Endodermal cell (in vitro differentiated cells): ENCODE results near the gene ADIG. TPM values are rescaled to one million over a fixed set of nuclear protein-coding genes. Genes with fewer than 3 reads are reported as not detected.
A peak's percentile ranks its signal among the peaks of the same experiment; 100 is the strongest.

ENCODE experiments used
- DNase-seq: peaks from one replicate; pipeline ENCODE4 v3.0.0-alpha.2; 2017
- H3K27ac ChIP-seq: 2 replicates; pipeline ENCODE4 v1.5.1; 2013; ENCODE audit warnings: mild to moderate bottlenecking, low read depth, low read length, moderate library complexity
- H3K27me3 ChIP-seq: 2 replicates; pipeline ENCODE4 v1.6.1; 2013; ENCODE audit warnings: mild to moderate bottlenecking, low read length, moderate library complexity; ENCODE audit not compliant: insufficient read depth, control insufficient read depth, poor library complexity, severe bottlenecking
- H3K36me3 ChIP-seq: 2 replicates; pipeline ENCODE4 v1.7.0; 2013; ENCODE audit warnings: mild to moderate bottlenecking, low read length, moderate library complexity; ENCODE audit not compliant: control insufficient read depth, insufficient read depth
- H3K4me1 ChIP-seq: one replicate; pipeline ENCODE4 v1.7.0; 2013; ENCODE audit warnings: low read length; ENCODE audit not compliant: control insufficient read depth, insufficient read depth
- H3K4me3 ChIP-seq: 2 replicates; pipeline ENCODE4 v1.5.1; 2013; ENCODE audit warnings: mild to moderate bottlenecking, low read length, moderate library complexity
- H3K9ac ChIP-seq: 2 replicates; pipeline ENCODE4 v1.6.1; 2013; ENCODE audit warnings: mild to moderate bottlenecking, low read length, moderate library complexity; ENCODE audit not compliant: poor library complexity, severe bottlenecking; ENCODE audit errors: extremely low read depth
- H3K9me3 ChIP-seq: 2 replicates; pipeline ENCODE4 v1.6.1; 2013; ENCODE audit warnings: mild to moderate bottlenecking, low read length, moderate library complexity; ENCODE audit not compliant: control insufficient read depth
- H3K27ac Mint-ChIP-seq: 2 replicates; pipeline ENCODE4 v1.8.0; 2020; ENCODE audit warnings: mixed read lengths
- H3K27me3 Mint-ChIP-seq: 2 replicates; pipeline ENCODE4 v1.8.0; 2021; ENCODE audit warnings: mild to moderate bottlenecking, mixed read lengths; ENCODE audit not compliant: insufficient read depth
- H3K36me3 Mint-ChIP-seq: 2 replicates; pipeline ENCODE4 v1.8.0; 2020; ENCODE audit warnings: low read depth, mixed read lengths
- H3K4me1 Mint-ChIP-seq: 2 replicates; pipeline ENCODE4 v1.8.0; 2020; ENCODE audit warnings: mixed read lengths
- H3K4me3 Mint-ChIP-seq: 2 replicates; pipeline ENCODE4 v1.8.0; 2020; ENCODE audit warnings: mild to moderate bottlenecking, moderate library complexity, mixed read lengths
- H3K9me3 Mint-ChIP-seq: 2 replicates; pipeline ENCODE4 v1.8.0; 2020; ENCODE audit warnings: mild to moderate bottlenecking, mixed read lengths
- WGBS, 2 experiments: methylation state at CpG; one replicate each; pipeline versions ENCODE4 v1.1.5 to v1.1.7; 2013; ENCODE audit warnings: missing lambda C conversion rate in 2 of 2, mixed read lengths in 1 of 2; ENCODE audit not compliant: insufficient coverage in 1 of 2, insufficient read length in 1 of 2; 5-methylcytosine and 5-hydroxymethylcytosine counted together
- total RNA-seq, 2 donors: library from RNA; stranded (reverse); fragmentation: NEBNext Ultra II Directional in 1 of 2; extraction: Animal tissue kit (Norgen Biotek cat#: 25700) in 1 of 2; gene quantifications; 2 replicates in 1 of 2; 3 replicates in 1 of 2; pipeline ENCODE4 v1.2.1, GENCODE V29; 2021
- TF ChIP-seq, protein P1 (sequence below): fragments of 200-600 bp; sonication (generic); conservative IDR thresholded peaks from 2 replicates; pipeline ENCODE4 v1.5.0; 2021; ENCODE audit warnings: antibody characterized with exemption, mild to moderate bottlenecking

The ADIG gene
- total RNA-seq, 2 donors from 2014 or later = not detected

DNA sequence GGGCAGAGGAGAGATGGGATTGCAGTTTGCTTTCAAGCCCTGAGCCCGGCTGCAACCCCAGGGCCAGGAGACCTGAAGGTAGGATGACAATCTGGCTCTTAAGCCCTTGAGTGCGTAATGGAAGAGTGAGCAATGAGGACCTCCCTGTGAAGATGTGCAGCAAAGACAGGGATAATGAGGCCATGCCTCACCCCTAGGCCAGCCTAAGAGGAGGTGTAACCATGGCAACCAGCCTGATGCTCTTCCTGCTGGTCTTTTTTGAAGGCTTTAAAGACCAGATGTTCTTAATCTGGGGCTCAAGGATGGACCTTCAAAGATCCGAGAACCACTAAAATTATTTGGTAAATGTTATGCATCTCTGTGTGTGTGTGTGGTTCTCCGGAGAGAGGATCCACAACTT lies 28.8 kb downstream of the ADIG start:
- H3K27me3 ChIP-seq = no peaks in the 10 kb centered on the region
- 95 to 100% methylated on average over 2 to 3 of the region's 4 CpGs for WGBS, 2 experiments
- H3K27ac ChIP-seq = no peak overlapping the region
- no peaks in the 10 kb centered on the region for H3K36me3 ChIP-seq
- H3K27me3 Mint-ChIP-seq = no peaks in the 10 kb centered on the region
- H3K4me1 ChIP-seq = peaks cover 20% of the 10 kb centered on the region
- H3K9me3 Mint-ChIP-seq = no peaks in the 10 kb centered on the region
- H3K9me3 ChIP-seq = no peaks in the 10 kb centered on the region
- TF ChIP-seq, protein P1, sequence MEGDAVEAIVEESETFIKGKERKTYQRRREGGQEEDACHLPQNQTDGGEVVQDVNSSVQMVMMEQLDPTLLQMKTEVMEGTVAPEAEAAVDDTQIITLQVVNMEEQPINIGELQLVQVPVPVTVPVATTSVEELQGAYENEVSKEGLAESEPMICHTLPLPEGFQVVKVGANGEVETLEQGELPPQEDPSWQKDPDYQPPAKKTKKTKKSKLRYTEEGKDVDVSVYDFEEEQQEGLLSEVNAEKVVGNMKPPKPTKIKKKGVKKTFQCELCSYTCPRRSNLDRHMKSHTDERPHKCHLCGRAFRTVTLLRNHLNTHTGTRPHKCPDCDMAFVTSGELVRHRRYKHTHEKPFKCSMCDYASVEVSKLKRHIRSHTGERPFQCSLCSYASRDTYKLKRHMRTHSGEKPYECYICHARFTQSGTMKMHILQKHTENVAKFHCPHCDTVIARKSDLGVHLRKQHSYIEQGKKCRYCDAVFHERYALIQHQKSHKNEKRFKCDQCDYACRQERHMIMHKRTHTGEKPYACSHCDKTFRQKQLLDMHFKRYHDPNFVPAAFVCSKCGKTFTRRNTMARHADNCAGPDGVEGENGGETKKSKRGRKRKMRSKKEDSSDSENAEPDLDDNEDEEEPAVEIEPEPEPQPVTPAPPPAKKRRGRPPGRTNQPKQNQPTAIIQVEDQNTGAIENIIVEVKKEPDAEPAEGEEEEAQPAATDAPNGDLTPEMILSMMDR = no peak
- H3K9ac ChIP-seq = no peak overlapping the region
- peaks cover 45% of the 10 kb centered on the region for H3K4me1 Mint-ChIP-seq
- H3K27ac Mint-ChIP-seq = no peak overlapping the region
- H3K4me3 Mint-ChIP-seq = no peak overlapping the region
- DNase-seq = no peak
- no peak overlapping the region for H3K4me3 ChIP-seq
- peaks cover 12% of the 10 kb centered on the region for H3K36me3 Mint-ChIP-seq

DNA sequence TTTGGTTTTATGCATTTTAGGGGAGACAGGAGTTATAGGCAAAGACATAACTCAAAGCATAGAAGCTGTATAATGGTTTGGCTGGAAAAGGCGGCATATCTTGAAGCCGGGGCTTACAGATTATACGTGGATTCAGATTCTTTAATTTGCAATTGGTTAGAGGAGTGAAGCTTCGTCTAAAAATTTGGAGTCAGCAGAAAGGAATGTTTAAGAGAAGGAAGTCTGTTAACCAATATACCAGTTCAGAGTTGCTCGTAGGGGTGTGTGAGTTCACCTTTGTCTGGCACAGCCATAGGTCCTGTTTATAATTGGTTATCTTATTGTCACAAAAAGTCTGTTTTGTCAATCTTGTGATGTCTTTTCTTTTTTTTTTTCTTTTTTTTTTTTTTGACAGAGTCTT lies 29.5 kb downstream of the ADIG start:
- H3K36me3 Mint-ChIP-seq = peaks cover 19% of the 10 kb centered on the region
- peaks cover 40% of the 10 kb centered on the region for H3K4me1 Mint-ChIP-seq
- Histone ChIP-seq H3K36me3 (peaks cover under 1% of the 10 kb centered on the region), H3K4me1 (peaks cover 20% of the 10 kb centered on the region), H3K9ac (no peak overlapping the region), H3K9me3 (no peaks in the 10 kb centered on the region), H3K27ac (no peak overlapping the region), H3K27me3 (no peaks in the 10 kb centered on the region), H3K4me3 (no peak overlapping the region)
- TF ChIP-seq, protein P1 = no peak
- 87 to 88% methylated on average over 5 of the region's 5 CpGs for WGBS, 2 experiments
- H3K9me3 Mint-ChIP-seq = no peaks in the 10 kb centered on the region
- DNase-seq = no peak
- no peak overlapping the region for H3K4me3 Mint-ChIP-seq
- peak overlapping the region; percentile 1 for H3K27ac Mint-ChIP-seq
- no peaks in the 10 kb centered on the region for H3K27me3 Mint-ChIP-seq

DNA sequence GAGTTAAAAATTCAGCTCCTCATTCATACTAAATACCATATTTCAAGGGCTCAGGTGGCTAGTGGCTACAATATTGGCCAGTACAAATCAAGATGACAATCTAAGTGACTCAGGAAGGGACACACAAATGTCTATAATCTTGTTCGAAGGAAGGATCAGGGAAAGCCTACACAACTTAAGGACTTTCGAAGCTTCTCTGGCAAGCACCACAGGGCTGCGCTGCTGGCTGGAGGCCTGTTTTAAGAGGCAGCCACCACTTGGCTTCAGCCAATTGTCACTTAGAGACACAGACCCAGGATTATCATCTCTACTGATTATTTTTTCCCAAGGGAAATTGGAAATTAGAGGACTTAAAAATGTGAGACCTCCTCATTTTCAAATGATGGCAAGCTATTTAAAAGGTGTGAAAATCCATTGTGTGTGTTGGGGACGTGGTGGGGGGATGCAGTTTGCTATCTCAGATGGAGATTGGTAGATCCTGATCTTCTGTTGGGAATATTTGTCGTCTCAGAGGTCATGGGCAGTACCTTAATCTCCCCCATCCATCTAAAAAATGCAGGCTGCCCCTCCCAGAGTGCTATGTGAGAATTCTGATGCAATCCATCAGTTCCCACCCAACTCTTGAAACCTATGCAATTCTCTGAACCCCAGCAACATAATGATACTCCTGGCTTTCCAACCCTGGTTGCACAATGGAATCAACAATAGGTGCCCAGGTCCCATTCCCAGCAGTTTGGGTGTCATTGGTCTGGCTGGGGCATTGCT lies 31.9 kb downstream of the ADIG start:
- DNase-seq = peak; percentile 77
- Histone ChIP-seq H3K9me3 (no peaks in the 10 kb centered on the region), H3K27me3 (no peaks in the 10 kb centered on the region), H3K4me1 (peaks cover 5% of the 10 kb centered on the region), H3K9ac (no peak overlapping the region), H3K36me3 (peaks cover 11% of the 10 kb centered on the region), H3K4me3 (no peak overlapping the region), H3K27ac (no peak overlapping the region)
- TF ChIP-seq, protein P1 = peak; percentile 25
- H3K27ac Mint-ChIP-seq = peak overlapping the region; percentile 69
- no peaks in the 10 kb centered on the region for H3K27me3 Mint-ChIP-seq
- no peak overlapping the region for H3K4me3 Mint-ChIP-seq
- peaks cover 1% of the 10 kb centered on the region for H3K9me3 Mint-ChIP-seq
- WGBS, 2 experiments = 44 to 80% methylated on average over 3 to 5 of the region's 5 CpGs
- peaks cover 28% of the 10 kb centered on the region for H3K36me3 Mint-ChIP-seq
- peaks cover 37% of the 10 kb centered on the region for H3K4me1 Mint-ChIP-seq
